IPS DF 4.7 (cell line): Measurements from ENCODE around the gene SLC25A13.

ENCODE experiments used
- DNase-seq: peaks from one replicate; pipeline ENCODE4 v3.0.0-alpha.2; 2013; ENCODE audit warnings: low spot score; ENCODE audit errors: extremely low read depth

SLC25A13 gene

GRCh38 chr7:96244244-96244991 lies 77.5 kb downstream of the SLC25A13 start:
- no peak for DNase-seq

DNA sequence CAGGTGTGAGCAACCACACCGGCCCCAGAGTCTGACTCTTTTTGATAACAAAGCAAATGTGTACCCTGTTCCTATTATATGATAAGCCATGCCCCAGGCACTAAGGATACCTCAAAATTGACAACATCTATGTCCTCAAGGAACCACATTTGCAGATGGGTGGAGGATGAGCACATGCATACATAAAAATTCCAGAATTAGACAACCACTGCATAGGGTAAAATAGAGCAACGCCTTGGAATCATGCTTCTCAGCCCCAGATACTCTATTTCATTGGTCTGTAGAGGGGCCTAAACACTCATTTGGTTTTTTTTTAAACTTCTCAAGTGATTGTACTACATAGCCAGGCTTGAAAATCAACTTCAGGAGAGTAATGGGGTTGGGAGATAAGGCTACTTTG lies 78.7 kb downstream of the SLC25A13 start:
- DNase-seq, result no peak

GRCh38 chr7:96241855-96242254 lies 80.0 kb downstream of the SLC25A13 start:
- no peak for DNase-seq

- DNase-seq, result no peak
These were observed 82.7 kb downstream of the SLC25A13 start for GRCh38 chr7:96238976-96239766.

DNA sequence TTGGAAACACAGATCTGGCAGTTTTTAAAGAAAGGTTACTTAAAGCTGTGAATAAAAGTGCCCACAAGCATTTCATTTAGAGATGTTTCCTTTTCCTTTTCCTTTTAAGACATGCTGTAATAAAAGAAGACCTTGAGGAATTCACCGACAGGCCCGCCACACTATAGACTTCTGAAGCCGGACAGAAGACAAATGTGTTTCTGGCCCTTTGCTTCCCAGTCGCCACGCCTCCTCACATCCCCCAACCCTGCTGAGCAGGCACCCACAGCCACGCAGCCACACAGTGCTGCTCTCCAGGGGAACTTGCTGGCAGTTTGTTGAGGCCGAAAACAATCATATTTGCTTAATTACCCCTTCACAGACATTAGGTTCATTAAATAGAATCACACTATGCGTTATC lies 83.4 kb downstream of the SLC25A13 start:
- no peak for DNase-seq

DNA sequence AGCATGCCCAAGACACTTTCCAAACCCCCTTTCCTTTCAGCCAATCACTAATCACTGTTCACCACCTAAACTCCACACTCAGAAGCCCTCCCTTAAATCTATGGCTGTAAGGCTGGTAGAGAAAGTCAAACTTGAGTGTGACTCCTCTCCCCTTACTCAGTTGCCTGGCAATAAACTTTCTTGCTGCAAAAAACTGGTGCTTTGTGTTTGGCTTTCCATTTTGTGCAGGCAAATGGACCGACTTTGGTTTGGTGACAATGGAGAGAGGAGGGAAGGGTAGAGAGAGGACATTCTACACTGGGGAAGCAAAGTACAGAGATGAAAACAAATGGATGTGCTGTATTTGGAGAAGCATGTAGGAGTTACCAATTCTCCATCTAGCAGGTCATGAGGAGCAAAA lies 84.9 kb downstream of the SLC25A13 start:
- no peak for DNase-seq

- DNase-seq, result no peak
These were observed 85.5 kb downstream of the SLC25A13 start for GRCh38 chr7:96236198-96237039.

GRCh38 chr7:96235281-96235680 lies 86.6 kb downstream of the SLC25A13 start:
- no peak for DNase-seq

- no peak for DNase-seq
These were observed 88.3 kb downstream of the SLC25A13 start for GRCh38 chr7:96233528-96234154.

DNA sequence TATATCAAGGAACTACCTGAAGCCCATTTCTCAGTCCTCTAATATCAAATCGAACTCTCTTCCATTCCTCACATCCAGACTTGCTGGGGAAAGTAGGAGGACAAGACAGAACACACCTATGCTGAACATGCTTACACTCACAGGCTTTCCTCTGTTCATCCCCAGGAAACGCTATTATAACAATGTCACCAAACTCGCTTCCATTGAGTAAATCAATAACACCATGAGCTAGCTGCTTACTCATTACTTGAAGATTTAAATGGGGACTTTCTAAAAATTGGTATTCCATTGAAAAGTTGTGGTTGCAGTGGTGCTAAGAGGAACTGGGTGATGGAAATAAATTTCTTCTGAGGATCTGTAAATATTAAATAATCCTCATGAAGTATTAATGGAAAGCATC lies 88.8 kb downstream of the SLC25A13 start:
- DNase-seq, result no peak

GRCh38 chr7:96228760-96229159 lies 93.1 kb downstream of the SLC25A13 start:
- no peak for DNase-seq

DNA sequence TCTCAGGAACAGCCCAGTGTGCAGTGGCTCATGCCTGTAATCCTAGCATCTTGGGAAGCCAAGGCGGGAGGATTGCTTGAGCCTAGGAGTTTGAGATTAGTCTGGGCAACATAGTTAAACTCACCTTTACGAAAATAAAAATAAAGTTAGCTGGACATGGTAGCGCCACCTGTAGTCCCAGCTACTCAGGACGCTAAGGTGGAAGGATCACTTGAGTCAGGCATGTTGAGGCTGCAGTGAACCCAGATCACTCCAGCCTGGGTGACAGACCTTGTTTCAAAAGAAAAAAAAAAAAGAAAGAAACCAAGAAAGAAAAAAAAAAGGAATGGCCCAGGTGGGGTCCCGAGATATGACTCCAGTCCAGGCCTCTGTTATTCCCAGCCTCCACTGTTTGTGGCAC lies 96.6 kb downstream of the SLC25A13 start:
- DNase-seq, result no peak

GRCh38 chr7:96224685-96225084 lies 97.2 kb downstream of the SLC25A13 start:
- DNase-seq, result no peak

DNA sequence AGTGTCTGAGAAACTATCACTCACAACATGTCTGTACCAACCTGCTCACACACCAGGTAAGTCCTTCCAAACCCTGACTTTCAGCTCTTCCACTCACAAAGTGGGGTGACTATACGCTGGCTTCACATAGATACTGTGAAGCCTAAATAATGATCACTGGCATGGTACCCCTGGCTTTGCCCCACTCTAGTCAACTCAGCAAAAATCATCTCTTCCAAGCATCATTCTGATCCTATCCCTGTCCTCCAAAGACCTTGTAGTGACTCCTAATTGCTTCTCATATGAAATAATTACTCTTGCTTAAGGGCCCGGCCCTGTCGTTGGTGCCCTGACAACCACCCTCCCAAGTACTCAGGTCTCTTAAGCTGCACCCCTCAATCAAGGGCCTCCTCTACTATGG lies 97.8 kb downstream of the SLC25A13 start:
- DNase-seq, result no peak

GRCh38 chr7:96221888-96222287 lies 100.0 kb downstream of the SLC25A13 start:
- DNase-seq, result no peak

- DNase-seq, result no peak
These were observed 102.3 kb downstream of the SLC25A13 start for GRCh38 chr7:96219378-96220130.

DNA sequence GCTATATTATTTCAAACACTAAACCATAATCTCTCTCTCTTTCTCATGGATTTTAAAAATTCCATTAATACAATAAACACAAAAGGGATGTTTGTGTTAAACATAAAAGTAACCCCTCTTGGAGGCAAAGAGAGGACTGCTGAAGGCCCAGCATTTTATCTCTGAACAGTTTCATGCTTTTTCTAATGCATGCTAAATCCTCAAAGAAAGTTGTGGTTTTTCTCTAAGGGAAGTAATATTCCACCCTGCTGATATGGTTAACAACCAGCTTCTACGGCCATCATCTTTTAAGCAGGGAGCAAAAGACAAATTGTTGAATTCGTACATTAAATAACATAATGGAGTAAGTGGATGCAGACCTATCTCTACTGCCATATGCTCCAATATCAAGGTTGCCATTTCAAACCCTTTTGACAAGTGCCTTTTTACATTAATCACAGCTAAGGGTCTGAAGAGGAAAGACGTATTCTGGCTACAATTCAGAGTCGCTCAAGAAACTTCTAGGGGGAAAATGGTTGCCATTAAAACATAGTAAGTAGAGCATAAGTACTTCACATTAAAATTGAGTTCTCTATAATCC lies 103.1 kb downstream of the SLC25A13 start:
- DNase-seq, result no peak

GRCh38 chr7:96217147-96217546 lies 104.8 kb downstream of the SLC25A13 start:
- DNase-seq, result no peak

- no peak for DNase-seq
These were observed 105.5 kb downstream of the SLC25A13 start for GRCh38 chr7:96216373-96216772.

DNA sequence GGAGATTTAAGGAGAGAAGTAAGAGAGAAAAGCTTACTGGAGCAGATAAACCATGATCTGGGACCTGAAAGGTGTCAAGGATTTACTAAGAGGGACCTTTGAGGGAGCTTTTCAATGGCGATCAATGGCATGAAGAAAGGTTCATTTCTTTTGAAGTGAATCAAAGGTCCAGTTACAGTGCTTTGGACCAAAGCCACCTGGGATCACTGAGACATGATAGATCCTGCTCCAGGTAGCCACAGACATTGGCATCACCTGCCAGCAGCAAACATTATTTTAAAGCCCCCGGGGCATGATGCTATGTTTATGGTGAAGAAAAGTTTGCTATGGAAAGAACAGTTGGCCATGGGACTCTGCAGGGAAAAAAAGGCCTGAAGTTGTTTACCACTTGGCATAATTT lies 109.4 kb downstream of the SLC25A13 start:
- DNase-seq, result no peak
